CD1c-positive myeloid dendritic cell (primary cell): ENCODE measurements around the gene CDK10.
A peak's percentile ranks its signal among the peaks of the same experiment; 100 is the strongest.

Experiments
- DNase-seq: peaks from one replicate; pipeline ENCODE4 v3.0.0-alpha.2; 2016; ENCODE audit errors: extremely low spot score

CDK10 gene

DNA sequence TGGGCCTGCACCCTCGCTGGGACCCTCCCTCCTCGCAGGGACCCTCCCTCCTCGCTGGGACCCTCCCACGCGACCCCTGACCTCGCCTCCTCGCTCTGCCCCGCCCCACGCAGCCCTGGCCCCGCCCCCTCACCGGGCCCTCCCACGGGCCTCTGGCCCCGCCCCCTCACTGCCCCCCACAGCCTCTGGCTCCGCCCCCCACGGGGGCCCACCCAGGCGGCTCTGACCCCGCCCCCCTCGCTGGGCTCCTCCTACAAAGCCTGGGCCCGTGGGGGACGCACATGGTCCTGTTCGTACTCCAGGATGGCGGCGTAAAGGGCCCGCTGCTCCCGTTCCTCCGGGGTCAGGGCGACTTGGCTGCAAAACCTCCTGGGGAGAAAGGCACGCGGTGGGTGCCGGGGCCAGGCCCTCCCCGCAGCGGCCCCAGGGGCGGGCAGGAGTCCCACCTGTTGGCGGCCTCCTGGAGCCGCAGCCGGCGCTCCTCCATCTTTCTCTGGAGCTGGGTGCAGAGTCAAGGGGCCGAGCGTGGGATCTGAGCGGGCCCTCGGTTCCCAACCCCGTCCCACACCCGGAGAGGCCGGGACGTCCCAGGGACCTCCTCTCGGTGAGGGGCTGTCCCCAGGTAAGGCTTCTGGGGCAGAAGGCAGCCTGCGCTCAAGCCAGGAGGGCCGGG, 25.2 kb downstream of the CDK10 start:
- peak; percentile 58 for DNase-seq

DNA sequence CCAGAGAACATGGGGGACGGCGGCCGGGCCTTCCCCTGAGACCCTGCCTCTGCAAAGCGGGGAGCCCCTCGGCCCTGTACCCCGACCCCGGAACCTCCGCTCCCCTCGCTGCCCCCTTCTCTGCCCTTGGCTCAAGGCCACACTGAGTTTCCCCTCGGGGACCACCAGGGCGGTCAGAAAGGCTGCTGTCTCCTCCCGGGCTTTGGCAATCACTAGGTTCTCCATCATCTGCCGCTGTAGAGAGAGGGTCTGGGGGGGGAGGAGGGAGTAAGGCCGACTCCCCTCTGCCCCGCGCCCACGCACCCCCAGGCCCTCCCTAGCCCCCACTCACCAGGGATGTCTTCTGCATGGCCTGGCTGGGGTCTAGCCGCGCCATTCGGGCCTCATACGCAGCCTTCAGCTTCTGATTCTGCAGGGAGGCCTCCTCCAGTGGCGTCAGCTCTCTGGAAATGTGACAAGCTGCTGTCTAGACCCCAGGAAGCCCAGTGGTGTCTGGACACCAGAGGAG, 25.8 kb downstream of the CDK10 start:
- DNase-seq: no peak

DNA sequence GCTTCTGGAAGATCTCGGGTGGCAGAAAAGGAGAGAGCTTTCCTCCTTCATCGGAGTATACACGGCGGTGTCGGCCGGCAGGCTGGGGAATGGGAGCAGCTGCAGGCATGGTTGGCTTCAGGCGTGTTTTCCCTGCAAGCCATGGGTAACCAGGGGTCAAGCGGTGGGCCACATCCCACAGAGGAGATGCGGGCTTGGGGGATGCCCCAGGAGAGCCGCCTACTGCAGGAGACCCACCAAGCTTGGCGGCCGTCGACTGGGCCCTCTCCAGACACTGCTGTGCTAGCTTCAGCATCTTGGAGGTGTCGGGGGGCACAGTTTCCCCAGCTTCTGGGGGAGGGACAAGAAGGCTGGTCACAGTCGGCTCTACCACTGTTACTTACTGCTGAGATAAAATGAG, 30.0 kb downstream of the CDK10 start:
- no peak for DNase-seq

DNA sequence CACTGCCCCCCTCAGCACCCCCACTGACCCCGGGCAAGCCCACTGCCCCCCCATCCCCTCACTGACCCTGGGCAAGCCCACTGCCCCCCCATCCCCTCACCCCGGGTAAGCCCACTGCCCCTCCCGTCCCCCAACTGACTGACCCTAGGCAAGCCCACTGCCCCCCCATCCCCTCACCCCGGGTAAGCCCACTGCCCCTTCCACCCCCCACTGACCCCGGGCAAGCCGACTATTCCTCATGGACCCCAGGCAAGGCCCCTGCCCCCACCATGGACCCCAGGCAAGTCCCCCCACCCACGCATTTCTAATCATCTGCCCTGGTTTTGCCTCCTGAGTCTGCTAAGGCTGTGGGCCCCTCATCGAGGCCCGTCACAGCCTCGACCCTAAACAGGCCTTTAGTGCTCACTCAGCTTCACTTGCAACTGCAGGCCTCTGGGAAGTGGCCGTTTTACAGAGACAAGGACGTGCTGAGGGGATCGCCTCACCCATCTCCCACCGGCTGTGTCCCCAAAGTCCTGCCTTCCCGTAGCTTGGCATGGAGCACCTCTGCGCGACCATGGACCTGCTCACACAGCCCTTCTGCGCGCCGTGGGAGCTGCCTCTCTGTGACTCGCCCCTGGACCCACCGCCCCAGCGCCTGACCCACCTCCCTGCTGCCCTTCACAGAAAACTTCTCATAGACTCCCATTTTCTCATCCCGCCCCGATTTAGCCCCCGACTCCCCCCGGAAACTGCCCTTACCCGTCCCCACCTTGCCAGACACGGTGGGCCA, 30.6 kb downstream of the CDK10 start:
- DNase-seq: no peak

DNA sequence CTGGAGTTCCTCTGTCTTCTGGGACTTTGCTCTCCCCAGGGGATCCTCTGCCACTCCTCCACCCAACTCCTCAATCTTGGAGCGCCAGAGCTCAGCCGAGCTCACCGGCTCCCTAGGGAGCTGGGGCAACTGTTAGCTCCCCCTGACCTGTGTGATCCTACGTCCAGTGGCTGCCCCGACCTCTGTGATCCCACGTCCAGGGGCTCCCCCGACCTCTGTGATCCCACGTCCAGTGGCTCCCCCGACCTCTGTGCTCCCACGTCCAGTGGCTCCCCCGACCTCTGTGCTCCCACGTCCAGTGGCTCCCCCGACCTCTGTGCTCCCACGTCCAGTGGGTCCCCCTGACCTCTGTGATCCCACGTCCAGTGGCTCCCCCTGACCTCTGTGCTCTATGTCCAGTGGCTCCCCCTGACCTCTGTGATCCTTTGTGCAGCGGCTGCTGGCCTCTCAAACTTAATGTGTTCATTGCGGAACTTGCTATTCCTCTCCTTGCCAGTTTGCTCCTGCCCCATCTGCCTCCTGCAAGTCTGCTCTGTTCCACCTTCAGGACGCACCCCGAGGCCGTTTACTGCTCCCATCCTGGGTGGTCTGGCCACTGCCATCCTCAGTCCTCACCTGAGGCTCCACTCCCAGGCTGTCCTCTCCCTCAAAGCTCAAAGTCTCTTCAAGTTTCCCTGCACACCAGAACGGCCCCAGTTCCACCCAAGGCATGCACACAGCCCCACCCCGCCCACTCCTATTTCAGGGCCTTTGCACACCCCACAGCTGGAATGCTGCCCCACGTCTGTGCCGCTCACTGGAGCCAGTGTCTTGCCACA, 31.4 kb downstream of the CDK10 start:
- no peak for DNase-seq

DNA sequence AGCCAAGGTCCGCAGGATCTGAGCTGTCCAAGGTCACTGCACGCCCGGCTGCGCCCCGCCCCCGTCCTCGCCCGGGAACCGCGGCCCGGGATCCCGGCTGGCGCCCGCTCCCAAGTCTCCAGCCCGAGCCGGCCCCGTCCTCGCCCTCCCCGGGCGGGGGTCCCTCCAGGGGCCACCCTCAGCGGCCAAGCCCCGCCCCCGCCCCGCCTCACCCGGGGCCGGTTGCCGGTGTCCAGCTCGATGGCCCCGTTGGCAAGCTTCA, 34.0 kb downstream of the CDK10 start:
- peak; percentile 28 for DNase-seq

GRCh38 chr16:89720813-89721545, 34.5 kb downstream of the CDK10 start, which contains the start of the genes VPS9D1 and ZNF276:
VPS9D1 (minus strand) TSS chr16:89720898; CDS start chr16:89720861, 37 bp downstream.
ZNF276 (plus strand) TSS chr16:89721537; CDS start chr16:89721641, 104 bp downstream.
- DNase-seq: peak; percentile 92

DNA sequence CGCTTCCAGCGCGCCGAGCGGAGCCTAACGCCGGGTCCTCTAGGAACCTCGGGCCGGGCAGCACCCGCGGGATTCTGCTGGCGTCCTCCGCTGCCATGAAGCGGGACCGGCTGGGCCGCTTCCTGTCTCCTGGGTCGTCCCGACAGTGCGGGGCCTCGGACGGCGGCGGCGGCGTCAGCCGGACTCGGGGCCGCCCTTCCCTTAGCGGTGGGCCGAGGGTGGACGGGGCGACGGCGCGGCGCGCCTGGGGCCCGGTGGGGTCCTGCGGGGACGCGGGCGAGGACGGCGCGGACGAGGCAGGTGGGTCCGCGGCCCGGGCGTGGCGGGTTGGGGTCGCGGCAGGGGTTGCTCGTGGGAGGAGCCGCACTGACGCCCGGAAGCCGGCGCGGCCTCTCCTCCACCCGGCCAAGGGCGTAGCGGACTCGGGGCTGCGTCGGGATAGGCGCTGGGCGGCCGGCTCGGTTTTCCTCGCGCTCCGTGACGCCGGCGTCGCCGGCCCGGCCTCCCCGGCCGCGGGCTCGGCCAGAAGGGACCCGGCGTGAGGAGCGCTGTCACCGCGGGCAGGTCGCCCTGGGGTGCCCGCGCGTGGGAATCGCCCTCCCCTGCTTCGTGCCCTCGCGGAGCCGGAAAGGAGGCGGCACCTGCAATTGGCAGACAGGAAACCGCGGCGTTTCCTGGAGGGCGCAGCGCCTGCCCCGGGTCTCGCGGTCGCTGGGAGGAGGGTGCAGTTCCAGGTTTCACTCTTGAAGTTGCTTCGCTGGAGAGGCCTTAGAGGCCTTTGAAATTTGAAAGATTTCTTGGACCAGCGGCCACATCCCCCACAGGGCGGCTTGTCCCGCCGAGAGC, 35.3 kb downstream of the CDK10 start:
- DNase-seq: peak; percentile 80

GRCh38 chr16:89722392-89723278, 36.1 kb downstream of the CDK10 start:
- DNase-seq: peak; percentile 53

DNA sequence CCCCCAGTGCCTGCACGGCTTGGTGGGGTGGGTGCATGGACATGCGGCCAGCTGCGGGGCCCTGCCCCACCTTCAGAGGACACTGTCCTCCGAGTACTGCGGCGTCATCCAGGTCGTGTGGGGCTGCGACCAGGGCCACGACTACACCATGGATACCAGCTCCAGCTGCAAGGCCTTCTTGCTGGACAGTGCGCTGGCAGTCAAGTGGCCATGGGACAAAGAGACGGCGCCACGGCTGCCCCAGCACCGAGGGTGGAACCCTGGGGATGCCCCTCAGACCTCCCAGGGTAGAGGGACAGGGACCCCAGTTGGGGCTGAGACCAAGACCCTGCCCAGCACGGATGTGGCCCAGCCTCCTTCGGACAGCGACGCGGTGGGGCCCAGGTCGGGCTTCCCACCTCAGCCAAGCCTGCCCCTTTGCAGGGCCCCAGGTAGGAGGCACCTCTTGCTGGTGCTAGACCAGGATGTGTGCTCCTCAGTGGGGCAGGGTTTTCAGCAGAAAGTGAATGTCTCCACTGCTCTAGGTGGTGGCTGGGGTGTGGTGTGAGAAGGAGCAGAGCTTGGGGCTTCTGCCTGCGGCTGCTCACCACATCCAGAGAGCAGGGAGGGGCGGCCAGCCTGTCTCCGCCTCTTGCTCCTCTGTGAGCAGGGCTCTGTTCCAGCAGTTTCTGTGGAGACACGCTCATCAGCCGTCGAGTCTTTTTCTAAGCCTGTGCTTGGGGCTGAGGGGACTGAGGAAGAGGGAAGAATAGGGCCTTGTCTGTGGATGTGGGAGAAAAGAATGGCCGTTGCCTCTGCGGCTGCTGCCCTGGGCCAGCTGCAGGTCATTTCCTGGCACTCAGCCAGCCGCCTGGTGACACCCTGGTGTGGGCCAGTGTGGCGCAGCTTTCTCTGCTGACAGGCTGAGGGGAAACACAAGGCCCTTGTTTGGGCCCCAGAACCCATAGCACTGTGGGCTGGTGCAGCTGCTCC, 37.1 kb downstream of the CDK10 start:
- DNase-seq: peak; percentile 54

GRCh38 chr16:89727406-89728120, 41.1 kb downstream of the CDK10 start:
- DNase-seq: no peak

- DNase-seq: no peak
Measured at GRCh38 chr16:89729293-89729692, 42.8 kb downstream of the CDK10 start.

DNA sequence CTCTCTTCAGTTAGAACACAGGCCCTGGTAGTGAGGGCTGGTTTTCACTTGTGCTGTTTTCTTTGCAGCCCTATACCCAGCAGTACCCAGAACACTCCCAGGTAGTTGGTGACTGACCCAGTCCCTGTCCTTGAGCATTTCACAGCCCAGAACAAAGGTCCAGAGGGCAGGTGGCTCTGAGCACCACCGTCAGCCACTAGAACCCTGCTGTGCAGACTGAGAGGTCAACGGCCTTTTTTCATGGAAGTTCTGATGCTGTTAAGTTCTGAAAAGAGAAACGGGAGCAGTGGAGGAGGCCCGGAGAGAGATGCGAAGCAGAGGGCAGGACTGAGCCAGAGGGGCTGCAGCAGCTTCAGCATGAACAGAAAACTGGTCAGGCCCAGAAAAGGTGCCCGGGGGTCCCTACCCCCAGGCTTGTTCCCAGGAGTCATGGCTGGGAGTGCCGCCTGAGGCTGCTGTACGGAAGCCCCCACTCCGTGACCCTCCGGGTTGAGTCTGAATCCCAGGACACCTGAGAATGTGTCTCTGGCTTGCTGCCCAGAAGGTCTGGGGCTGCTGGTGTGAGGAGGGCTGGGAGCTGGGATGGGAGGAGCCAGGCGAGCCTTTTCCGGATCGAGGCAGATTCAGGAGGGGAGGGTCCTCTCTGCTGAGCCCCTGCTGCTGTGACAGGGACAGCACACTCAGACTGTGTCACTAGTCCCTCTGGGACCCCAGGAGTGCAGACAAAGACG, 43.5 kb downstream of the CDK10 start:
- no peak for DNase-seq

DNA sequence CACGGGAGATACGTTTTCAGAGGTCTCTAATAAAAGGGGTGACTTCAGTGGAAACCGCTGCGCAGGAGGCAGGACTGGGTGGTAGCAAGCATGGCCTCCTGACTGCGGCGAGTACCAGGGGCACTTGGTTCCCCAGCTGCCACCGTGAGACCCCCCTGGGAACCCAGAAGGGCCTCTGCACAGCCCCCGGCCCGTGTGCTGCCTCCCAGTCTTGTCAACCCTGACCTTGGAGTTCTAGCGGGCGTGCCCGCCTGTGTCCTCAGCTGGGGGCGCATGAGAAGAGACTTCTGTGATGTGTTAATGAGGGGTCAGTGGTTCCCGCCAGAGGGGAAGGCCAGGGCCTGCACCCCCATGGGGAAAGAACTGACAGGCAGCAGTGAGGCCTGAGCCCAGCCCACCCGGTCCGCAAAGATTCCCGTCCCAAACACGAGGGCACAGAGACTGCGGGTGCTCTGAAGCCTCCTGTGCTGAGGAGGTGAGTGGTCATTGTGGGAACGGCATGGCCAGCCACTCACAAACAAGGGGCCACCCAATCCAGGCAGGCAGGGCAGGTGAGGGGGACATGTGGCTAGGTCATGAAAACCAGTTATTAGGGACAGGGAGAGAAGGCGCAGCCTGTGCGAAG, 44.2 kb downstream of the CDK10 start:
- DNase-seq: no peak

DNA sequence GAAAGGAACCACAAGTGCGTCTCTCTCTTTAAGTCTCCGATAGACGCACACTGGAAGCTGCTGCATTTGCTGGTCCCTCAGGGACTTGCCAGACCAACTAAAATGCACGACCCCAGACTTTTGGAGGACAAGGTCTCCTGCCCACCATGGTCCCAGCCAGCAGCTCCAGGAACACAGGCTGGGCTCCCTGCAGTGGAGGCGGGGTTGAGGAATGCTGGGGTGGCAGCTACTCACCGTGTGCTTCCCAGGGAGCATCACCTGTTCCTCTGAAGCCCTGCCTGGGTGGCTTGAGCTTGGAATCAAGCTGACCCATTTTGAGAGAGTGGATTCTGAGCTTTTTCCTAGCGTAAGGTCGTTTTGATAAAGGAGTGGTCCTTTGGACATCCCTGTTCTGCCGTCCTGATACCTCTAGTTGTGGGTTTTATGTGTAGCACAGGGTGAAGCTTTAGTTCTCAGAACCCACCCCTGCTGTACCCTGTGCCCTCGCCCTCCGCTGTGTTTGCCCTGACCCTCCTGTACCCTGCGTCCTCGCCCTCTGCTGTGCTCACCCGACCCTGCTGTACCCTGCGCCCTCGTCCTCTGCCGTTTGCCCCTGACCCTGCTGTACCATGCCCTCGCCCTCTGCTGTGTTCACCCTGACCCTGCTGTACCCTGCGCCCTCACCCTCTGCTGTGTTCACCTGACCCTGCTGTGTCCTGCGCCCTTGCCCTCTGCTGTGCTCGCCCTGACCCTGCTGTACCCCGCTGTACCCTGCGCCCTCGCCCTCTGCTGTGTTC, 45.8 kb downstream of the CDK10 start:
- no peak for DNase-seq

GRCh38 chr16:89732918-89733242, 46.4 kb downstream of the CDK10 start:
- DNase-seq: no peak
